PC-3 (cell line): Measurements from ENCODE around the gene KLF12.

Experiments
- CTCF ChIP-seq: fragments of 300-600 bp; sonication (generic); conservative IDR thresholded peaks from 2 replicates; pipeline ENCODE4 v1.5.1; 2017; ENCODE audit warnings: antibody characterized with exemption, low read depth, mild to moderate bottlenecking, low read length
- EZH2 ChIP-seq: fragments of 300-600 bp; sonication (generic); IDR thresholded peaks from one replicate; pipeline ENCODE4 v1.6.1; 2017; ENCODE audit warnings: antibody characterized with exemption, mild to moderate bottlenecking, low read length; ENCODE audit not compliant: unreplicated experiment
- EZH2phosphoT487 ChIP-seq: fragments of 300-600 bp; sonication (generic); IDR thresholded peaks from 2 replicates; pipeline ENCODE4 v1.6.1; 2018; ENCODE audit warnings: mild to moderate bottlenecking, antibody characterized with exemption, low read length, borderline replicate concordance

DNA sequence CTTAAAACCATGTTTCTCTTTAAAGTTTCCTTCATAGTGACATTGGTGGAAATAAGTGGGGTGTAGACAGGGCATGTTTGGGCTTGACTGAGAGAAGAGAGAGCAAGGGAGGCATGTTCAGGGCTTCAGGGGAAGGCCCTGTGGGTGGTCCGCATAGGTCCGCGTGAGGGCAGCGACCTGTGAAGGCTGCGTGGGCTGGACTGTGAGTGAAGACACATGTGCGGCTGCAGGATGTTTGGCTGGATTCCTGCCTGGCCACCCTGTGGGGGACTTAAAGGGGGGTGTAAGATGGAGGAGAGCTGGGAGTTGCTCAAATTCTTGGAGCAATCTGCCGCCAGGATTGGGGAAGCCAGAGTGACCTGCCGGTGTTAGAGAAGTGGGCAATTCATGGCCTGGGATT is 23.8 kb upstream of the KLF12 start:
- TF ChIP-seq CTCF: no peak
- TF ChIP-seq EZH2: no peak
- no peak for TF ChIP-seq EZH2phosphoT487
